Retinal pigment epithelial cell (primary cell): Measurements from ENCODE around the gene LDHD.

Experiments used
- DNase-seq: peaks from one replicate; pipeline ENCODE4 v3.0.0-alpha.2; 2010; ENCODE audit warnings: low read depth
- H3K4me3 ChIP-seq: 2 replicates; pipeline ENCODE4 v1.5.1; 2011; ENCODE audit warnings: mild to moderate bottlenecking, low read length, control low read depth, moderate library complexity
- TF ChIP-seq, protein P1 (sequence below): conservative IDR thresholded peaks from 2 replicates; pipeline ENCODE4 v1.5.1; 2011; ENCODE audit warnings: low read depth, low read length, control low read depth, inconsistent platforms

The LDHD gene

DNA sequence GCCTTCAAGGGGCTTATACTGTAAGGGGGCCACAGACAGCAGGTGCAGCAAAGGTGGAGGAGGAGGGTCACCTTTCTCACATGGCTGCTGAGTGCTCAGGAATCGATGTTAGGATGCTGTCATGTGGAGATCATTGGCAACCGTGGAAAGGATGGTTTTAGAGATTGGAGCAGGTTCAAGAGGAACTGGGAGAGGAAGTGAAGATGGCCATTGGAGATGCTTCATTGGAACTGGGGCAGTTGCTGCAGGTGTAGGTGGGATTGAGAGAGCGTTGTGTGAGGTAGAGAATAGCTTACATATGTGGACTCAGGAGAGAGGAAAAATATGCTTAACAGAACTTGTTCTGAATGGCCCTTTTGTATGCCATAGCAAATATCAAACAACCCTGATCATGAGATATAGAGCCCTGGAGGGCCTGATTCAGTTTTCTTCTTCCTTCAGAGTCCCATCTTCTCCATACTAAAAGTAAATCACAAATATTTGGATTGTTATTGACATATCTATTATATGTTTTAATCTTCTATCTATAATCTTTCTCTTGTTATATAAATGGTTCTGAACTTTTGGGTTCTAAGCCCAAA, 40.8 kb downstream of the LDHD start:
- TF ChIP-seq, protein P1, sequence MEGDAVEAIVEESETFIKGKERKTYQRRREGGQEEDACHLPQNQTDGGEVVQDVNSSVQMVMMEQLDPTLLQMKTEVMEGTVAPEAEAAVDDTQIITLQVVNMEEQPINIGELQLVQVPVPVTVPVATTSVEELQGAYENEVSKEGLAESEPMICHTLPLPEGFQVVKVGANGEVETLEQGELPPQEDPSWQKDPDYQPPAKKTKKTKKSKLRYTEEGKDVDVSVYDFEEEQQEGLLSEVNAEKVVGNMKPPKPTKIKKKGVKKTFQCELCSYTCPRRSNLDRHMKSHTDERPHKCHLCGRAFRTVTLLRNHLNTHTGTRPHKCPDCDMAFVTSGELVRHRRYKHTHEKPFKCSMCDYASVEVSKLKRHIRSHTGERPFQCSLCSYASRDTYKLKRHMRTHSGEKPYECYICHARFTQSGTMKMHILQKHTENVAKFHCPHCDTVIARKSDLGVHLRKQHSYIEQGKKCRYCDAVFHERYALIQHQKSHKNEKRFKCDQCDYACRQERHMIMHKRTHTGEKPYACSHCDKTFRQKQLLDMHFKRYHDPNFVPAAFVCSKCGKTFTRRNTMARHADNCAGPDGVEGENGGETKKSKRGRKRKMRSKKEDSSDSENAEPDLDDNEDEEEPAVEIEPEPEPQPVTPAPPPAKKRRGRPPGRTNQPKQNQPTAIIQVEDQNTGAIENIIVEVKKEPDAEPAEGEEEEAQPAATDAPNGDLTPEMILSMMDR: no peak
- no peak for DNase-seq
- no peak overlapping the region for H3K4me3 ChIP-seq

DNA sequence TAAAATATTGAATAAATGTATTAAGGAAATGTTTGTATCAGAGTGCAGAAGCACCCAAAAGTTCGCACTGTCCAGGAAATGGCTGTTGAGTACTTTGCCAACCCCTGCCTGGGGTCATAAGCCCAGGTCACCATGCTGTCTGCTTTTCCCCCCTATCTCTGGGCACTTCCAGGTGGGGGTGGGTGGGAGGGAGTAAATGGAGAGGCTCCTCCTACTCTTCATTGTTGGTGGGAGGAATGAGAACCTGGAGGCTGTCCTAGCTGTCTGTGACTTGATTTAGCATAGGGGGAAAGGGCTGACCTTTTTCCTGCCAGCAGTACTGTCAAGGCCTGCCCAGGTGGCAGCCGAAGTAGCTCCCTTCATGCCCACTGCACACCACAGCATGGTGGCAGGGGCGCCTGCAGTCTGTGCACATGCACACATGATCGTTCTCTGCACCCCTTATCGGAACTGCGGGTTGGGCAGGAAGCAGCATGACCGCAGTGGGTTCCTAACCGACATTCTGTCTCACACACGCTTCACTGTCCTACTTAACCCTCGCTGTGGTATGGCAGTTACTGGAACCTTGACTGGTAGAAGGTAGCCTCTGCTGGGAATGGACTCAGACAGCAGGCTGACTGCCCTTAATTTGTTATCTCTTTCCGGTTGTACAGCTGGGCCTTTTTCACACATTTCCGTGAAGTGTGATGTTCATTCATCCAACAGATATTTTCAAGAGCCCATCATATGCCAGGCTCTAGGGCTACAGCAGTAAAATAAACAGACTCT, 41.5 kb downstream of the LDHD start:
- no peak overlapping the region for H3K4me3 ChIP-seq
- TF ChIP-seq, protein P1: no peak
- DNase-seq: no peak

DNA sequence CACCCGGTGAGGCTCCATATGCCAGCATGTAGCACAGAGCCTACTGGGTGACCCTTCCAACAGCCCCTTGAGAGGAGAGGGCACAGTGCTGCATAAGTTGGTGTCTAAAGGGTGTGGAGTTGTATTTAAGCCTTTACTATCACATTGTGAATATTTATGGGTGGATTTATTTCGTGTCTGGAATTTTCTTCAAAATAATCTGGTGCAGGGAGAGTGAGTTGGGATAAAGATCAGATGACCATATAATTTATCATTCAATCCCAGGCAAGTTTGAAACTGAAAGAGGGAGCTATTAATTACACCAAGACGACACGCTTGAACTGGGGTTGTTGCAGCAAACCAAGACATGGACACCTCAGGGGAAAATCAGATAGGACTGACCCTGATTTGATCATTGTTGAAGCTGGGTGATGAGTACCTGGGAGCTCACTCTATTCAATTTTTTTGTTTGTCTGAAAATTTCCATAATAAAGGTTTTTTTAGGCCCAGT, 42.2 kb downstream of the LDHD start:
- DNase-seq: no peak

DNA sequence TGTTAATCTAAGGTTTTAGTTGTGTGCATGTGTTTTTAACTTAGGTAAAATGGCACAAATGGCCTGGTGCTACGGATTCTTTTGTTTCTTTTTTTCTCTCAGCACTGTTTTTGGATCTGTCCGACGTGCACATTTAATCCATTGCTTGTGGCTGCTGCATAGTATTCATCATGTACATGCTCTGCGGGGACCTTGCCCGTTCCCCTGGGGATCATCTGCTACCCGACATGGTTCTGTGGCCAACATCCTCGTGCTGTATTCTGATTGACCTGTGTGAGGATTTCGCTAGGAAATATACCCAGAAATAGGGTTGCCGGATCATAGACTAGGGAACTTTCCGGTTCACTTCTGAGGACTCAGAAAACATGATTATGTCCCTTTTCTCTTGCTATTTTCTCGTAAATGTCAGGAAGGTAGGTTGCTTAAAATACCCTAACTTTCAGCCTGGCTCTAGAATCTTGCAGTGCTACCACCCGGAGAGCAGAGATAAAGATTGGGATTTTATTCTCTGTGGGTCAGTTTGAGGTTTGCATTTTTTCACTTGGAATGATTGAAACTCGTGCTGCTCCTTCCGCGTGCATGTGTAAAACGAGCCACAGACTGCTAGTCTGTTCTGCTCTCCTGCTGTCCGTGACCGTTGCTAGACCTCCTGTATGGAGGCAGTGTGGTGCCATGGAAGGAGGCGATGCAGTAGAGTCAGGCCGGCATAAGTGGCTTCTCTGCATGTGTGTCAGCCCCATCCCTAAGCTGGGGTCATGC, 42.9 kb downstream of the LDHD start:
- TF ChIP-seq, protein P1: no peak
- no peak overlapping the region for H3K4me3 ChIP-seq
- DNase-seq: no peak

More for the DNA sequence above, 42.2 kb downstream of the LDHD start:
- TF ChIP-seq, protein P1: no peak
- no peak overlapping the region for H3K4me3 ChIP-seq

DNA sequence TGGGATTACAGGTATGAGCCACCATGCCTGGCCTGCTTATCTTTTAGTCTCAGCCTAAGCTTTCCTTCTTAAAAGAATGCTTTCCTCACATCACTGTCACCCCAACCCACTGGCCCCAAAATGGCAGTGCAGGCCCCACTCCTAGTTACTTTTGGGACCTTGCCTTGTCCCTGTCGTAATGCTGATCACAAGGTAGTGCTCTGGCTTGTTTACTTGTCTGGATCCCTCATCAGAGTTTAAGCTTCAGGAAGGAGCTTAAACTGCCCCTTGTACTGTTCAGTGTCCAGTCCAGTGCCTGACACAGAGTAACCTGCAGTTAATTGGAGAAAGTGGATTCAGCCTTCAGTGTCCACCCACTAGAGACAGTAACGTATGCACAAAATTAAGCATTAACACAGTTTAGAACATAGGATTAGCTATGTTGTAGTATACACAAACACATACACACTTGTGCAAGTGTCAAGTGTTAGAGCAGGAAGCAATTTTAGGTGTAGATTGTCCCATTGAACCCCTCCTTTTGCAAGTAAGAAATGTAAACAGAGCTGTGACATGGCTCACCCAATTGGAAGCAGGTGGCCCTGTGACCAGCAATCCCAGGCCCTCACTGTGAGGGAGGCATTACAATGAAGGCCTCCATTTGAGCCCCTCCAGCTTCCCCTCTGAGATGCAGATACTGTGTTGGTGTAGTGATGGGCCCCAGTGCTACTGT, 44.2 kb downstream of the LDHD start:
- H3K4me3 ChIP-seq: no peak overlapping the region
- TF ChIP-seq, protein P1: no peak
- no peak for DNase-seq

DNA sequence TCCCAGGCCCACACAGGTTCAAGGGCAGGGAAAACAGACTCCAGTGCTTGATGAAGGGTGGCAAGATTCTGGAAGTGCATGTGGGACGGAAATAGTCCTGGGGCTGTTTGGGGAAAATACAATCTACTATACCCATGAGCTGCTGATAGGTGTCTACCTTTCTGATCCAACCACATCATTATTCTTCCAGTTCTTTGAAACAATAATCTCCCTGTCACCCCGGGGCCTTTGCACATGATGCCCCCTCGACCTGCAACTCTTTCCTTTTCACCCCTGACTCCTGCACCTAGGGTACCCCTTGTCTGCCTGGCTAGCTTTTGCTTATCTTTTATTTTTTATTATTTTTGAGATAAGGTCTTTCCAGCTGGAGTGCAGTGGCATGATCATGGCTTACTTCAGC, 45.0 kb downstream of the LDHD start:
- no peak overlapping the region for H3K4me3 ChIP-seq
- DNase-seq: no peak
- TF ChIP-seq, protein P1: no peak
